ENCODE results near the gene MAGEC1. TPM values are rescaled to one million over a fixed set of nuclear protein-coding genes. Genes with fewer than 3 reads are reported as not detected.

The MAGEC1 gene
- total and polyA plus RNA-seq, 2 of the 4 experiments (the other 2 are of a cell fraction) = not detected

Other genes starting within 250 kb of the MAGEC1 start
- gene SPANXD, start 205.2 kb upstream of the MAGEC1 start, total RNA-seq (2012; rRNA removed) = not detected in 2 replicates
- gene SPANXD, start 205.2 kb upstream of the MAGEC1 start, polyA plus RNA-seq (2012; rRNA removed) = not detected in 2 replicates
- gene MAGEC3, start 65.6 kb upstream of the MAGEC1 start, total RNA-seq (2012; rRNA removed) = not detected in 2 replicates
- not detected in 2 replicates for gene MAGEC3, start 65.6 kb upstream of the MAGEC1 start, polyA plus RNA-seq (2012; rRNA removed)

Data from IMR-90 (cell line).